H1 (cell line): ENCODE data around the gene PDZRN4. TPM values are rescaled to one million over a fixed set of nuclear protein-coding genes. Genes with fewer than 3 reads are reported as not detected.

Source experiments
- CTCF ChIA-PET: fragments of 300-600 bp; sonication (Branson Sonifier 250); formaldehyde crosslinking; loops from one replicate; lab custom pipeline; 2021; ENCODE audit not compliant: partially characterized antibody; lab: Charles Lee
- POLR2A ChIA-PET: fragments of 300-600 bp; sonication (Branson Sonifier 250); formaldehyde crosslinking; loops from one replicate; lab custom pipeline; 2021; ENCODE audit warnings: inconsistent platforms; ENCODE audit not compliant: partially characterized antibody; lab: Charles Lee
- DNase-seq, 2 experiments: peaks; one replicate each; pipeline versions ENCODE4 v3.0.0 to v3.0.0-alpha.2; 2010 to 2022; ENCODE audit warnings: low spot score in 2 of 2, low read depth in 1 of 2, mixed read lengths in 1 of 2
- FAIRE-seq: peaks from 2 replicates; lab custom pipeline; 2011; peaks lifted over from hg19 to GRCh38; lab: Jason Lieb, UNC
- H2AFZ ChIP-seq: 2 replicates; pipeline ENCODE4 v1.8.1; 2012; ENCODE audit warnings: low read length, inconsistent platforms
- H2AK5ac ChIP-seq: 2 replicates; pipeline ENCODE4 v1.6.1; 2013; ENCODE audit warnings: low read depth, low read length
- H2BK120ac ChIP-seq: replicated peaks from 2 replicates; pipeline ENCODE3; 2013; ENCODE audit warnings: low read depth, low read length, inconsistent platforms
- H2BK12ac ChIP-seq: 2 replicates; pipeline ENCODE4 v1.6.1; 2013; ENCODE audit warnings: low read depth, low read length
- H2BK15ac ChIP-seq: 2 replicates; pipeline ENCODE4 v1.6.1; 2013; ENCODE audit warnings: low read length
- H2BK20ac ChIP-seq: 2 replicates; pipeline ENCODE4 v1.6.1; 2013; ENCODE audit warnings: low read length
- H2BK5ac ChIP-seq: 2 replicates; pipeline ENCODE4 v1.6.1; 2013; ENCODE audit warnings: low read depth, low read length
- H3K14ac ChIP-seq: 2 replicates; pipeline ENCODE4 v1.6.1; 2013; ENCODE audit warnings: inconsistent platforms; ENCODE audit not compliant: insufficient read length
- H3K18ac ChIP-seq: 2 replicates; pipeline ENCODE4 v1.6.1; 2013; ENCODE audit warnings: low read length; ENCODE audit errors: extremely low read depth
- H3K23ac ChIP-seq: 2 replicates; pipeline ENCODE4 v1.6.1; 2013; ENCODE audit warnings: inconsistent platforms; ENCODE audit not compliant: insufficient read length
- H3K23me2 ChIP-seq: 2 replicates; pipeline ENCODE4 v1.6.1; 2013; ENCODE audit warnings: low read depth, low read length
- H3K27ac ChIP-seq: 2 replicates; pipeline ENCODE4 v1.6.1; 2011; ENCODE audit warnings: low read depth, low read length, inconsistent platforms
- H3K27me3 ChIP-seq, 4 experiments: replicated peaks in 1 of 4; 1 replicate in 1 of 4; 2 replicates in 3 of 4; pipeline versions ENCODE4 v1.6.1 to v1.8.1; 2011 to 2013; ENCODE audit warnings: low read length in 3 of 4, mild to moderate bottlenecking in 3 of 4, inconsistent platforms in 2 of 4, mixed read lengths in 2 of 4, moderate library complexity in 1 of 4; ENCODE audit not compliant: control insufficient read depth in 3 of 4, insufficient read depth in 3 of 4; ENCODE audit errors: extremely low read depth in 1 of 4
- H3K36me3 ChIP-seq, 4 experiments: 2 replicates each; pipeline versions ENCODE4 v1.6.1 to v1.8.1; 2011 to 2013; ENCODE audit warnings: mild to moderate bottlenecking in 4 of 4, low read length in 3 of 4, moderate library complexity in 2 of 4, control low read depth in 1 of 4, inconsistent platforms in 1 of 4; ENCODE audit not compliant: insufficient read depth in 4 of 4, control insufficient read depth in 2 of 4
- H3K4ac ChIP-seq: replicated peaks from 2 replicates; pipeline ENCODE3; 2013; ENCODE audit warnings: low read length, low read depth, mixed read lengths, inconsistent platforms; ENCODE audit not compliant: insufficient read length
- H3K4me1 ChIP-seq, 4 experiments: replicated peaks in 1 of 4; 1 replicate in 1 of 4; 2 replicates in 3 of 4; pipeline versions ENCODE4 v1.6.1 to v1.8.1; 2011 to 2013; ENCODE audit warnings: low read length in 3 of 4, inconsistent platforms in 2 of 4, mixed read lengths in 1 of 4; ENCODE audit not compliant: insufficient read depth in 4 of 4, control insufficient read depth in 3 of 4
- H3K4me2 ChIP-seq, 2 experiments: 2 replicates each; pipeline versions ENCODE4 v1.6.1 to v1.8.1; 2011 to 2013; ENCODE audit warnings: low read depth in 2 of 2, low read length in 2 of 2, control low read depth in 1 of 2, inconsistent platforms in 1 of 2, mild to moderate bottlenecking in 1 of 2; ENCODE audit not compliant: insufficient read depth in 1 of 2
- H3K4me3 ChIP-seq, 4 experiments: fragments of 200-600, 300-600 bp in 1 of 4; sonication (generic), shearing (Covaris generic), sonication (Bioruptor Twin) in 1 of 4; 2 replicates each; pipeline versions ENCODE4 v1.5.1 to v1.8.1; 2011 to 2016; ENCODE audit warnings: low read length in 4 of 4, low read depth in 3 of 4, control low read depth in 2 of 4, inconsistent platforms in 2 of 4, mild to moderate bottlenecking in 2 of 4, mixed read lengths in 1 of 4, moderate library complexity in 1 of 4; ENCODE audit not compliant: insufficient read depth in 2 of 4; ENCODE audit errors: extremely low read depth in 1 of 4
- H3K56ac ChIP-seq: replicated peaks from 2 replicates; pipeline ENCODE3; 2013; ENCODE audit warnings: low read depth, mild to moderate bottlenecking, mixed read lengths, low read length, inconsistent platforms; ENCODE audit not compliant: insufficient read length
- H3K79me1 ChIP-seq: 2 replicates; pipeline ENCODE4 v1.6.1; 2013; ENCODE audit warnings: low read depth, low read length, control low read depth
- H3K79me2 ChIP-seq, 2 experiments: 2 replicates each; pipeline versions ENCODE4 v1.6.1 to v1.8.1; 2012 to 2013; ENCODE audit warnings: low read length in 2 of 2, mild to moderate bottlenecking in 2 of 2, inconsistent platforms in 1 of 2; ENCODE audit not compliant: insufficient read depth in 2 of 2, control insufficient read depth in 1 of 2
- H3K9ac ChIP-seq, 4 experiments: replicated peaks in 1 of 4; 1 replicate in 1 of 4; 2 replicates in 3 of 4; pipeline versions ENCODE4 v1.6.1 to v1.8.1; 2011 to 2013; ENCODE audit warnings: low read depth in 3 of 4, low read length in 3 of 4, control low read depth in 2 of 4, mild to moderate bottlenecking in 2 of 4, moderate library complexity in 2 of 4, inconsistent platforms in 1 of 4; ENCODE audit errors: extremely low read depth in 1 of 4
- H3K9me3 ChIP-seq, 2 experiments: 2 replicates each; pipeline versions ENCODE4 v1.6.1 to v1.8.1; 2012 to 2013; ENCODE audit warnings: mild to moderate bottlenecking in 2 of 2, moderate library complexity in 2 of 2, control low read depth in 1 of 2, inconsistent platforms in 1 of 2, low read depth in 1 of 2, low read length in 1 of 2, mixed read lengths in 1 of 2; ENCODE audit not compliant: insufficient read depth in 2 of 2
- H4K20me1 ChIP-seq, 2 experiments: replicated peaks in 1 of 2; 2 replicates each; pipeline versions ENCODE3 to v1.8.1; 2011 to 2013; ENCODE audit warnings: inconsistent platforms in 2 of 2, low read length in 2 of 2, mild to moderate bottlenecking in 1 of 2; ENCODE audit not compliant: insufficient read depth in 2 of 2, control insufficient read depth in 1 of 2
- H4K5ac ChIP-seq: 2 replicates; pipeline ENCODE4 v1.6.1; 2013; ENCODE audit warnings: low read length, low read depth, mixed read lengths, inconsistent platforms; ENCODE audit not compliant: insufficient read length
- H4K8ac ChIP-seq: 2 replicates; pipeline ENCODE4 v1.8.0; 2013; ENCODE audit warnings: mild to moderate bottlenecking, moderate library complexity, low read length, inconsistent platforms; ENCODE audit not compliant: insufficient read depth; ENCODE audit errors: extremely low read depth
- H4K91ac ChIP-seq: replicated peaks from 2 replicates; pipeline ENCODE3; 2013; ENCODE audit warnings: low read length, mixed read lengths, inconsistent platforms; ENCODE audit not compliant: insufficient read length
- CREB1 ChIP-seq: IDR thresholded peaks from 2 replicates; pipeline ENCODE4 v1.6.1; 2012; ENCODE audit warnings: inconsistent platforms
- HDAC2 ChIP-seq, 2 experiments: fragments of 300-600 bp in 1 of 2; sonication (generic) in 1 of 2; IDR thresholded peaks; 2 replicates each; pipeline ENCODE4 v1.6.1; 2011 to 2012; ENCODE audit warnings: low read depth in 2 of 2, low read length in 2 of 2, mild to moderate bottlenecking in 2 of 2, moderate library complexity in 2 of 2, borderline replicate concordance in 1 of 2, inconsistent platforms in 1 of 2
- POLR2AphosphoS5 ChIP-seq: IDR thresholded peaks from 2 replicates; pipeline ENCODE4 v1.6.1; 2011; ENCODE audit warnings: low read depth, low read length
- RNF2 ChIP-seq: fragments of 200-900, 300-1000 bp; sonication (generic); IDR thresholded peaks from 2 replicates; pipeline ENCODE4 v1.7.1; 2016; ENCODE audit warnings: borderline replicate concordance, low read depth, mild to moderate bottlenecking, antibody characterized with exemption, low read length; ENCODE audit not compliant: poor library complexity, severe bottlenecking; ENCODE audit errors: missing control alignments
- SIX5 ChIP-seq: IDR thresholded peaks from 2 replicates; pipeline ENCODE4 v1.6.1; 2011; ENCODE audit warnings: mild to moderate bottlenecking, low read depth, low read length
- WGBS, 2 experiments: shearing (Covaris generic) in 1 of 2; methylation state at CpG; one replicate each; pipeline versions ENCODE4 v1.1.6 to v1.1.7; 2013 to 2015; ENCODE audit warnings: low lambda C conversion rate in 2 of 2, mixed read lengths in 2 of 2, inconsistent platforms in 1 of 2, low coverage in 1 of 2, missing lambda C conversion rate in 1 of 2; ENCODE audit not compliant: insufficient replicate concordance in 2 of 2, insufficient coverage in 1 of 2, insufficient read length in 1 of 2; ENCODE audit errors: extremely low coverage in 1 of 2, missing lambda C conversion rate in 1 of 2; 5-methylcytosine and 5-hydroxymethylcytosine counted together
- polyA plus RNA-seq, 7 experiments: library from polyadenylated mRNA; depleted of rRNA in 3 of 7; stranded (reverse) in 5 of 7; unstranded in 2 of 7; fragments of >200 nt in 5 of 7; fragments of 200-250 nt in 2 of 7; gene quantifications; 1 replicate in 5 of 7; 2 replicates in 1 of 7; 4 replicates in 1 of 7; pipeline versions ENCODE4 v1.2.1 to v1.2.3, GENCODE V29; 2011 to 2013; ENCODE audit warnings: missing spikeins in 2 of 7, mixed read lengths in 2 of 7
- total RNA-seq: library from RNA; stranded (reverse); fragmentation: NEBNext Ultra II Directional; extraction: Animal tissue kit (Norgen Biotek cat#: 25700); gene quantifications from 2 replicates; pipeline ENCODE4 v1.2.1, GENCODE V29; 2021
- TF ChIP-seq, protein P1 (sequence below): IDR thresholded peaks from 2 replicates; pipeline ENCODE4 v1.6.1; 2011; ENCODE audit warnings: low read depth, mild to moderate bottlenecking, low read length; ENCODE audit not compliant: insufficient read depth

PDZRN4 gene
- total and polyA plus RNA-seq, 2 of the 8 experiments (the other 6 are each of a cell fraction or from before 2014, with no cell fraction given): not detected

DNA sequence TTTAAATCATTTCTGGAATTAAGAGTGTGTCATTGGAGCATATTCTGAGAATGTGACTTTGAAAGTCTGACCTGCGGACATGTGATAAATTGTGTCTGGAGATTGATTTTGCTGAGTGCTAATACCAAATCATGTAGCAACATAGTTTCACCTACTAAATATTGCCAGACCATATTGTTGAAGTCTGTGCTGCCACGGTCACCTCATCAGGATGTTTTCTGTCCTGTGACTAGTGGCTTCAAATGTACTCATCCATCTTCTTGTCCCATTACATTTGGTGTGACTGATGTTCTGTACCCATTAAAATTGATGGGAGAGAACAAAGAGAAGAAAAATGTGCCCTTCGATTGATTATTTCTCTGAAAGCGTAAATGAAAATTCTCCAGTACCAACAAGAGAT is 265.3 kb downstream of the PDZRN4 start:
- Histone ChIP-seq H3K14ac (no peak overlapping the region), H2BK5ac (no peak overlapping the region), H3K23ac (no peak overlapping the region), H4K20me1 (no peaks in the 10 kb centered on the region), H2BK15ac (no peak overlapping the region), H3K9ac (no peak overlapping the region), H3K4me2 (no peak overlapping the region), H4K91ac (no peak overlapping the region), H2AFZ (no peak overlapping the region), H2BK20ac (no peak overlapping the region), H2BK12ac (no peak overlapping the region), H3K27me3 (no peaks in the 10 kb centered on the region), H4K5ac (no peak overlapping the region), H2BK120ac (no peak overlapping the region), H3K4me3 (no peak overlapping the region), H4K8ac (no peak overlapping the region), H3K18ac (no peak overlapping the region), H3K4me1 (no peaks in the 10 kb centered on the region), H3K23me2 (no peaks in the 10 kb centered on the region), H3K4ac (no peak overlapping the region), H3K27ac (no peak overlapping the region), H3K79me2 (no peaks in the 10 kb centered on the region), H2AK5ac (no peak overlapping the region), H3K36me3 (no peaks in the 10 kb centered on the region), H3K79me1 (no peaks in the 10 kb centered on the region), H3K56ac (no peak overlapping the region), H3K9me3 (no peaks in the 10 kb centered on the region)
- CTCF ChIA-PET: interaction anchor here (0.5 kb wide), 1 partner anchor 100 kb away, joined by 3 read pairs; no protein-coding TSS in a partner anchor
- no peak for FAIRE-seq
- no peak for DNase-seq
- WGBS, 2 experiments: 92% methylated on average over 4 of the region's 4 CpGs; no CpG with 5 or more reads in 1 of the 2 experiments
- POLR2A ChIA-PET: no interaction called here
- TF ChIP-seq, protein P1, sequence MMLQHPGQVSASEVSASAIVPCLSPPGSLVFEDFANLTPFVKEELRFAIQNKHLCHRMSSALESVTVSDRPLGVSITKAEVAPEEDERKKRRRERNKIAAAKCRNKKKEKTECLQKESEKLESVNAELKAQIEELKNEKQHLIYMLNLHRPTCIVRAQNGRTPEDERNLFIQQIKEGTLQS: no peak
- no peak for TF ChIP-seq POLR2AphosphoS5
- no peak for TF ChIP-seq RNF2
- no peak for TF ChIP-seq SIX5
- no peak for TF ChIP-seq HDAC2 (IDR thresholded peaks at IDR 0.05; ENCODE audit: borderline replicate concordance in 1 of 2, low read depth in 2 of 2, low read length in 2 of 2)
- no peak for TF ChIP-seq CREB1
